HepG2 (cell line): ENCODE results near the gene CARHSP1. TPM values are rescaled to one million over a fixed set of nuclear protein-coding genes. Genes with fewer than 3 reads are reported as not detected.

Experiments used
- PBX2 ChIP-seq: IDR thresholded peaks from 2 replicates; pipeline ENCODE4 v1.6.1; 2016; ENCODE audit warnings: control low read depth
- RNF219 ChIP-seq: sonication (generic); formaldehyde crosslinking; IDR thresholded peaks from 2 replicates; pipeline ENCODE4 v1.5.0; 2020; ENCODE audit warnings: mild to moderate bottlenecking, missing genetic modification reagents
- ZBTB40 ChIP-seq, 2 experiments: fragments of 450-650 bp in 1 of 2; sonication (generic) in 1 of 2; formaldehyde crosslinking in 1 of 2; IDR thresholded peaks; 2 replicates each; pipeline versions ENCODE4 v1.6.1 to v1.8.0; 2016 to 2022; ENCODE audit warnings: antibody characterized with exemption in 1 of 2, mild to moderate bottlenecking in 1 of 2, missing genetic modification reagents in 1 of 2
- ZNF280D ChIP-seq: sonication (generic); formaldehyde crosslinking; IDR thresholded peaks from 2 replicates; pipeline ENCODE4 v1.5.1; 2020; ENCODE audit warnings: mild to moderate bottlenecking, missing genetic modification reagents
- ZNF337 ChIP-seq: sonication (generic); formaldehyde crosslinking; IDR thresholded peaks from 2 replicates; pipeline ENCODE4 v1.5.1; 2020; ENCODE audit warnings: missing genetic modification reagents, low read depth, mild to moderate bottlenecking, borderline replicate concordance
- ZNF513 ChIP-seq: sonication (generic); formaldehyde crosslinking; conservative IDR thresholded peaks from 2 replicates; pipeline ENCODE4 v1.5.0; 2020; ENCODE audit warnings: missing genetic modification reagents
- ZNF567 ChIP-seq: sonication (generic); formaldehyde crosslinking; IDR thresholded peaks from 2 replicates; pipeline ENCODE4 v1.8.1; 2023; ENCODE audit warnings: mild to moderate bottlenecking, missing genetic modification reagents, borderline replicate concordance
- ZNF607 ChIP-seq: sonication (generic); formaldehyde crosslinking; IDR thresholded peaks from 2 replicates; pipeline ENCODE4 v1.5.1; 2020; ENCODE audit warnings: missing genetic modification reagents, mild to moderate bottlenecking, borderline replicate concordance
- ZNF839 ChIP-seq: sonication (generic); formaldehyde crosslinking; IDR thresholded peaks from 2 replicates; pipeline ENCODE4 v1.4.0; 2020; ENCODE audit warnings: missing genetic modification reagents, mild to moderate bottlenecking, borderline replicate concordance
- polyA plus RNA-seq, 8 experiments: library from polyadenylated mRNA; depleted of rRNA in 3 of 8; stranded (reverse) in 7 of 8; unstranded in 1 of 8; fragments of >200 nt; fragmentation: Illumina TruSeq in 4 of 8; extraction: Trizol in 4 of 8; gene quantifications; 2 replicates each; pipeline versions ENCODE4 v1.2.1 to v1.2.3, GENCODE V29; 2011 to 2016; ENCODE audit warnings: low read depth in 4 of 8, missing spikeins in 1 of 8, mixed read lengths in 1 of 8; ENCODE audit not compliant: insufficient read depth in 1 of 8
- total RNA-seq, 5 experiments: library from RNA; depleted of rRNA; stranded (reverse); fragments of >200 nt; fragmentation: Illumina TruSeq; extraction: Trizol; gene quantifications; 2 replicates each; pipeline ENCODE4 v1.2.3, GENCODE V29; 2016; ENCODE audit warnings: low read depth in 1 of 5

The CARHSP1 gene
- total and polyA plus RNA-seq, 2 of the 13 experiments (the other 11 are each of a cell fraction or from before 2014, with no cell fraction given) = 173 to 345 TPM

GRCh38 chr16:8869212-8869987 lies 594 bp upstream of the CARHSP1 start (continued):
- TF ChIP-seq ZNF607 (CRISPR knock-in tag) (no peak), ZNF280D (CRISPR knock-in tag) (no peak), ZNF839 (CRISPR knock-in tag) (no peak), ZNF567 (CRISPR knock-in tag) (no peak; the same call in 1 of the 2 replicates), ZNF337 (peak; percentile 74; the same call in 1 of the 2 replicates), ZNF513 (CRISPR knock-in tag) (no peak), RNF219 (CRISPR knock-in tag) (no peak), PBX2 (CRISPR knock-in tag) (no peak), ZBTB40 (IDR thresholded peaks at IDR 0.05) (no peak), ZBTB40 (CRISPR knock-in tag; IDR thresholded peaks at IDR 0.05) (peak; percentile 24; the same call in 1 of the 2 replicates)
